GM19397 (cell line): Measurements from ENCODE around the gene HSPA1A.
A peak's percentile ranks its signal among the peaks of the same experiment; 100 is the strongest.
"Not testable (repeated sequence)": the region's sequence is repeated elsewhere in the genome, so short reads cannot be mapped to it uniquely, and the experiment has no call there.

ENCODE experiments used
- ATAC-seq: cut with Tn5 transposase; IDR thresholded peaks from one replicate; pipeline ENCODE4 v1.9.1; 2021; ENCODE audit warnings: mild to moderate bottlenecking, moderate library complexity; ENCODE audit not compliant: unreplicated experiment

HSPA1A gene

DNA sequence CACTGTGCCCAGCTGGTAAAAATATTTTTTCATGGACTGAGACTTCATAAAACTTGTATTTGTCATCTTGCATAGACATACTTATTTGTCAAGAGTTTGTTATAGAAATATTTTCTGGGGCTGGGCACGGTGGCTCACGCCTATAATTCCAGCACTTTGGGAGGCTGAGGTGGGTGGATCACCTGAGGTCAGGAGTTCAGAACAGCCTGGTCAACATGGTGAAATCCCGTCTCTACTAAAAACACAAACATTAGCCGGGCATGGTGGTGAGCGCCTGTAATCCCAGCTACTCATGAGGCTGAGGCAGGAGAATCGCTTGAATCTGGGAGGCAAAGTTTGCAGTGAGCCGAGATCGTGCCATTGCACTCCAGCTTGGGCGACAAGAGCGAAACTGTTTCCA, 6.7 kb upstream of the HSPA1A start:
- ATAC-seq: not testable (repeated sequence)

- ATAC-seq: no peak
Measured at GRCh38 chr6:31811645-31812044, 3.7 kb upstream of the HSPA1A start.

GRCh38 chr6:31813465-31813849, 1.9 kb upstream of the HSPA1A start:
- no peak for ATAC-seq

DNA sequence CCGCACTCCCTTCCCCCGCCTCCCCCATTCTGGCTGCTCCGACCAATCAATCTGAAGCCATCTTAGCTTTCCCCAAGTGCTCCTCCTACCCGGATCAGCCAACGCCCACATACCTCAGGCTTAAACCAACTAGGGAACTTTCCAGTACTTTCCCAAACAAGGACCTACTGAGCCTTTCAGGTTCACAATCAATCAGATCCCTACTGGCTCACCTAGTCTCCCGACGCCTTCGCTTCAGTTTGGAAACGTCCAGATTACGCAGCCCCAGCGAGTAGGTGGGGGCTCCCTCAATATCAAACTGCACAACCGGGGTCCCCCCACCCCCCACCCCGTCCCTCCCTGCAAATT, 692 bp upstream of the HSPA1A start:
- ATAC-seq: no peak

- ATAC-seq: not testable (repeated sequence)
Measured at GRCh38 chr6:31817133-31817928, 2.0 kb downstream of the HSPA1A start.

DNA sequence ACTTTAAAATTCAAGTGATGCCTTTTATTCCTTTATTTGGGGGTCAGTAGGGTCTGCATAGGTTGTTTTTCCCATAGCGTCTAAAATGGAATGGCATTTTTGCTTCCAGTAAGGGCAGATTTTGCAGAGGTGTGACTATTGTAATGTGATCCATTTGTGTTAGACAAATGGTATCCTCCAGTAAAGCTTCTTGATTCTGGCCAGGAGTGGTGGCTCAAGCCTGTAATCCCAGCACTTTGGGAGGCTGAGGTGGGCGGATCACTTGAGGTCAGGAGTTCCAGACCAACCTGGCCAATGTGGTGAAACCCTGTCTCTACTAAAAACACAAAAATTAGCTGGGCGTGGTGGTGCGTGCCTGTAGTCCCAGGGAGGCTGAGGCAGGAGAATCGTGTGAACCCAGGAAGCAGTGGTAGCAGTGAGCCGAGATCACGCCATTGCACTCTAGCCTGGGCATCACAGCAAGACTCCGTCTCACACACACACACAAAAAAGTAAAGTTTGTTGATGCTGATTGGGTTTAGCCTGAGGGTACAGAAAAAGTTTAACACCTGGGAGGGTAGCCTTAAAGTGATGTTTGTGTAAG, 2.7 kb downstream of the HSPA1A start:
- not testable (repeated sequence) for ATAC-seq

GRCh38 chr6:31819871-31820299, 4.5 kb downstream of the HSPA1A start:
- ATAC-seq: no peak

GRCh38 chr6:31820399-31820798, 5.1 kb downstream of the HSPA1A start:
- ATAC-seq: not testable (repeated sequence)

DNA sequence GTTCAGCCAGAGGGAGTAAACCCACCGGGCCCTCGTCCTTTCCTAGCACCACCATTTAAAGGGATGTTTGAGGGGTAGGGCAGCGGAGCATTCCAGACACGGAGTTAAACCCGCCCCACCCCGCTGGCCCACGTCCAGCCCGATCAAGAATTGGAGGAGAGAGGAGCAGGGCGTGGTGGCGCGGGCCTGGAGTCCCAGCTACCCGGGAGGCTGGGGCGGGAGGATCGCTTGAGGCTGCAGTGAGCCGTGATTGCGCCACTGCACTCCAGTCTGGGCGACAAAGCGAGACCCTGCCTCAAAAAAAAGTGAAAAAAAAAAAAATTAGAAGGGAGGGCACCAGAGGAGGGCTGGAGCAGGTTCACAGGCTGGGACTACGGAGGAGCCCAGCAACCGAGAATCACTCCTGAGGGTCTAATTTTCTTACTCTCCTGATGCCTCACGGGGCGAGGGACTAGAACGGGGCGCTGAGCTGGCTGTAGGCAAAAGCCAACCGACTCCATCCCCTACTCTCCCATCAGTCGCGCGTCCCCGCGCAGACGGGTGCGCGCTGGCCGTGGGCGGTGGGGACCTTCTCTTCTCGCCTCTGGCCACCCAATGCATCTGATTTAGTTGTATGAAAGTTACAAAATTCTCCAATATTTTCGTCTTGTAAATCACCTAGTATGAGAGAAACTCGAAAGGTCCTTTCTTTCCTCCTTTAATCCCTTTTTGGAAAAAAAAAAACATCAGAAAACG, 6.1 kb downstream of the HSPA1A start:
- peak; percentile 46 for ATAC-seq

- ATAC-seq: peak; percentile 31
Measured at GRCh38 chr6:31822036-31822821, 6.9 kb downstream of the HSPA1A start.

GRCh38 chr6:31823592-31824196, 8.4 kb downstream of the HSPA1A start:
- ATAC-seq: not testable (repeated sequence)

- ATAC-seq: no peak
Measured at GRCh38 chr6:31825553-31825952, 10.2 kb downstream of the HSPA1A start.

GRCh38 chr6:31826793-31827285, 11.5 kb downstream of the HSPA1A start:
- peak; percentile 7 for ATAC-seq

DNA sequence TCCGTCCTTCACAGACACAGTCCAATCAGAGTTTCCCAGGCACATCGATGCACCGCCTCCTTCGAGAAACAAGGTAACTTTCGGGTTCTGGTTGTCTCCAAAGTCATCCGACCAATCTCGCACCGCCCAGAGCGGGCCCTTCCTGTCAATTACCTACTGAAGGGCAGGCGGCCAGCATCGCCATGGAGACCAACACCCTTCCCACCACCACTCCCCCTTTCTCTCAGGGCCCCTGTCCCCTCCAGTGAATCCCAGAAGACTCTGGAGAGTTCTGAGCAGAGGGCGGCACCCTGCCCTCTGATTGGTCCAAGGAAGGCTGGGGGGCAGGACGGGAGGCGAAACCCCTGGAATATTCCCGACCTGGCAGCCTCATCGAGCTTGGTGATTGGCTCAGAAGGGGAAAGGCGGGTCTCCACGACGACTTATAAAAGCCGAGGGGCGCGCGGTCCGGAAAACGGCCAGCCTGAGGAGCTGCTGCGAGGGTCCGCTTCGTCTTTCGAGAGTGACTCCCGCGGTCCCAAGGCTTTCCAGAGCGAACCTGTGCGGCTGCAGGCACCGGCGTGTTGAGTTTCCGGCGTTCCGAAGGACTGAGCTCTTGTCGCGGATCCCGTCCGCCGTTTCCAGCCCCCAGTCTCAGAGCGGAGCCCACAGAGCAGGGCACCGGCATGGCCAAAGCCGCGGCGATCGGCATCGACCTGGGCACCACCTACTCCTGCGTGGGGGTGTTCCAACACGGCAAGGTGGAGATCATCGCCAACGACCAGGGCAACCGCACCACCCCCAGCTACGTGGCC, 12.1 kb downstream of the HSPA1A start, which contains the start of gene HSPA1B:
Gene HSPA1B, plus strand, starts transcription at position 453 of the 794 bp plus-strand sequence. Its CDS starts 213 bp downstream, at position 666.
- peak; percentile 76 for ATAC-seq

- no peak for ATAC-seq
Measured at GRCh38 chr6:31829633-31830283, 14.4 kb downstream of the HSPA1A start.

GRCh38 chr6:31830886-31831335, 15.6 kb downstream of the HSPA1A start:
- ATAC-seq: no peak

DNA sequence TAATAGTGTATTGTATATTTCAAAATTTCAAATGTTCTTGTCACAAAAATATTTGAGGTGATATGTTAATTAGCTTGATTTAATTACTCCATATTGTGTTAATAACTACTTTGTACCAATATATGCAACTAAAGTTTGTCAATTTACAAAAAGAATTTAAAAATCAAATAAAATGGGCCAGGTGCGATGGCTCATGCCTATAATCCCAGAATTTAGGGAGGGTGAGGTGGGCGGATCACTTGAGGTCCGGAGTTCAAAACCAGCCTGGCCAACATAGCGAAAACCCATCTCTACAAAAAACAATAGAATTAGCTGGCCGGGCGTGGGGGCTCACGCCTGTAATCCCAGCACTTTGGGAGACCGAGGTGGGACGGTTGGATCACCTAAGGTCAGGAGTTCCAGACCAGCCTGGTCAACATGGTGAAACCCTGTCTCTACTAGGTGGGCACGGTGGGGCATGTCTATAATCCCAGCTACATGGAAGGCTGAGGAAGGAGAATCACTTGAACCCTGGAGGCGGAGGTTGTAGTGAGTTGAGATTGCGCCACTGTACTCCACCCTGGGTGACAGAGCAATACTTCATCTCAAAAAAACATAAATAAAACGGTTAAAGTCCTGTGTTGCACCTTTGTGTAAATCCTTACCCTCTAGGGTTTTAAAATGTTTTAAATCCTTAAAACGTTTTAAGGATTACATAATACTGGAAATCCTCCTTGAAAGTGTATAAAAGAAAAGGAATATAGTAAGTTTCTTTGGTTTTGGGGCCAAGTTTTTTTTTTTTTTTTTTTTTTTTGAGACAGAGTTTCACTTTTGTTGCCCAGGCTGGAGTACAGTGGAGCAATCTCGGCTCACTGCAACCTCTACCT, 16.2 kb downstream of the HSPA1A start:
- ATAC-seq: no peak
